GM12873 (cell line): Measurements from ENCODE around the gene FGD5.

Experiments
- CTCF ChIP-seq: IDR thresholded peaks from 2 replicates; pipeline ENCODE4 v1.5.1; 2012; ENCODE audit warnings: low read depth, mild to moderate bottlenecking, moderate library complexity, low read length, control low read depth; ENCODE audit not compliant: insufficient read depth; ENCODE audit errors: missing control alignments

Gene FGD5, protein sequence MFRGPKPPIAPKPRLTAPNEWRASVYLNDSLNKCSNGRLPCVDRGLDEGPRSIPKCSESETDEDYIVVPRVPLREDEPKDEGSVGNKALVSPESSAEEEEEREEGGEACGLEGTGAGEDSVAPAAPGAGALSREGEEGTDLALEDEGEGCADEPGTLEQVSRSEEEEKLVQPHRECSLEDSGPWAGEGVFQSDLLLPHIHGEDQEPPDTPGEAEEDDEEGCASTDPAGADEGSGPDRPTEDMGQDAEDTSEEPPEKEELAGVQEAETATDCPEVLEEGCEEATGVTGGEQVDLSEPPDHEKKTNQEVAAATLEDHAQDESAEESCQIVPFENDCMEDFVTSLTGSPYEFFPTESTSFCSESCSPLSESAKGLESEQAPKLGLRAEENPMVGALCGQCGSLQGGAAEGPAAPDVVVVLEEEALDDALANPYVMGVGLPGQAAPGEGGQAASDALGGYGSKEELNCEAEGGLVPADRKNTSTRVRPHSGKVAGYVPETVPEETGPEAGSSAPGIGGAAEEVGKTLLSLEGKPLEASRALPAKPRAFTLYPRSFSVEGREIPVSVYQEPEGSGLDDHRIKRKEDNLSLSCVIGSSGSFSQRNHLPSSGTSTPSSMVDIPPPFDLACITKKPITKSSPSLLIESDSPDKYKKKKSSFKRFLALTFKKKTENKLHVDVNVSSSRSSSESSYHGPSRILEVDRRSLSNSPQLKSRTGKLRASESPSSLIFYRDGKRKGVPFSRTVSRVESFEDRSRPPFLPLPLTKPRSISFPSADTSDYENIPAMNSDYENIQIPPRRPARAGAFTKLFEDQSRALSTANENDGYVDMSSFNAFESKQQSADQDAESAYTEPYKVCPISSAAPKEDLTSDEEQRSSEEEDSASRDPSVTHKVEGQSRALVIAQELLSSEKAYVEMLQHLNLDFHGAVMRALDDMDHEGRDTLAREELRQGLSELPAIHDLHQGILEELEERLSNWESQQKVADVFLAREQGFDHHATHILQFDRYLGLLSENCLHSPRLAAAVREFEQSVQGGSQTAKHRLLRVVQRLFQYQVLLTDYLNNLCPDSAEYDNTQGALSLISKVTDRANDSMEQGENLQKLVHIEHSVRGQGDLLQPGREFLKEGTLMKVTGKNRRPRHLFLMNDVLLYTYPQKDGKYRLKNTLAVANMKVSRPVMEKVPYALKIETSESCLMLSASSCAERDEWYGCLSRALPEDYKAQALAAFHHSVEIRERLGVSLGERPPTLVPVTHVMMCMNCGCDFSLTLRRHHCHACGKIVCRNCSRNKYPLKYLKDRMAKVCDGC (N-terminal part only)

DNA sequence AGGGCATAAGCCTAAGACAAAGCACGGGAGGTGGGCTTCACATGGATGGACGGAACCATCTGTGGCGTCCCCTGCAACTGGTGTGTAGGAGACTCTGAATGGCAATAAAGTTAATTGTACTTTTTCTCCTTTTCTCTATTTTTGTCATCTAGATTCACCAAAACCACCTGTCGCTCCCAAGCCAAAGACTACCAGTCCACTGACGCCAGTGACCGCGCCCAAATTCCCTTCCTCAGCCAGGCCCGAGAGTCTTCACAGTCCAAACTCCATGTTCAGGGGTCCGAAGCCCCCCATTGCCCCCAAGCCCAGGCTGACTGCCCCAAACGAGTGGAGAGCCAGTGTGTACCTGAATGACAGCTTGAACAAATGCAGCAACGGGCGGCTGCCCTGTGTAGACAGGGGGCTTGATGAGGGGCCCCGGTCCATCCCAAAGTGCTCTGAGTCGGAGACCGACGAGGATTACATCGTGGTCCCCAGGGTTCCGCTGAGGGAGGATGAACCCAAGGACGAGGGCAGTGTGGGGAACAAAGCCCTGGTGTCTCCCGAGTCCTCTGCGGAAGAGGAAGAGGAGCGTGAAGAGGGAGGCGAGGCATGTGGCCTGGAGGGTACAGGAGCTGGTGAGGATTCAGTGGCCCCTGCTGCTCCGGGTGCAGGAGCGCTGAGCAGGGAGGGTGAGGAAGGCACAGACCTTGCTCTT is at the start of gene FGD5:
FGD5 (plus strand) TSS at position 159 of the 697 bp plus-strand sequence; CDS start at position 269, 110 bp downstream.
- TF ChIP-seq CTCF, result no peak

GRCh38 chr3:14769544-14770325 is 49.0 kb upstream of the FGD5 start:
- TF ChIP-seq CTCF, result no peak

- no peak for TF ChIP-seq CTCF
Measured at GRCh38 chr3:14770591-14770990, 48.2 kb upstream of the FGD5 start.

DNA sequence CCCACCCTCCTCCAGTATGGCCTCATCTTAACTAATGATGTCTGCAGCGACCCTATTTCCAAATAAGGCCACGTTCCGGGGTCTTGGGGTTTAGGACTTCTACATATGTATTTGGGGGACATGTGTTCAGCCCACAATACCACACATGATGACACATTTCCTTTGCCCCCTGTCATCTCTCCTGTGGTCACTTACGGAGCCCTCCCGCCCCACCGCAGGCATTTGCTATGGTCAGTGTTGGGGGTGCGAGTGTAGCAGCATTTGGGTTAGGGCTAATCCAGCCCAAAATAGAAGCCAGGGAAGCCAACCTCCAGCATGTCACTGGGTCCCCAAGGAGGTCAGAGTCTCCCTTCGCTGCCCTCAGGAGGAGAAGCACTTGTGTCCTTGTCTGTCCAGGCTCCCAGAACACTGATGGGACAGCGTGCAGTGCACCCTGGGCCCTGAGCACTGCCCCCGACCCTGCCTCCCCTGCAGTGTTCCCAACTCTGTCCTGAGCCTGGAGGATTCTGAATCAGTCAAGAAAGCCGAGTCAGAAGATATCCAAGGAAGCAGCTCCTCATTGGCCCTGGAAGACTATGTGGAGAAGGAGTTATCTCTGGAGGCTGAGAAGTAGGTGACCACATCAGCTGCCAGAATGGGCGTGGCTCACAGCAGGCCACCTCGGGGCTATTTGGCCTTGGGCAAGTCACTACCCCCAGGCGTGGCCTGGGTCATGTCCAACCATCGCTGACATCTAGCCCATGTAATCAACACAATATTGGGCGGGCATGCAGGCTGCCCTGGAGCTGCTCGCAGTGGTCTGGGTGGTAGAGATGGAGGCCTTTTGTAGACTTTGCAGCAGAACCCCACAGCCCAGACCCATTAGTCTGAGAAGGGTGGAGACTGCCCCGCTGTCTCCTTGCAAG is 46.9 kb upstream of the FGD5 start:
- no peak for TF ChIP-seq CTCF

- no peak for TF ChIP-seq CTCF
Measured at GRCh38 chr3:14772533-14773138, 46.1 kb upstream of the FGD5 start.
